ENCODE data around the gene POGLUT3.

Gene POGLUT3

GRCh38 chr11:108497317-108498045 lies 703 bp downstream of the POGLUT3 start (continued):
- 0 out of 2 replicates have a peak, but pooled peaks have one; percentile 8 for TF ChIP-seq ZBTB11 (tag by site-specific recombination; conservative IDR thresholded peaks at IDR 0.05; ENCODE audit: low read depth)
- TF ChIP-seq ZNF701 (tag by site-specific recombination; IDR thresholded peaks at IDR 0.05) = no peak
- peak; percentile 55; the same call in 1 of the 2 replicates for TF ChIP-seq ZFP37 (tag by site-specific recombination; IDR thresholded peaks at IDR 0.05)
- TF ChIP-seq ZNF776 (tag by site-specific recombination; IDR thresholded peaks at IDR 0.05; ENCODE audit: borderline replicate concordance) = no peak
- peak; percentile 80 for TF ChIP-seq KLF17 (tag by site-specific recombination; IDR thresholded peaks at IDR 0.05)
- TF ChIP-seq ZNF26 (tag by site-specific recombination; IDR thresholded peaks at IDR 0.05) = no peak
- no peak for TF ChIP-seq ZNF10 (tag by site-specific recombination; IDR thresholded peaks at IDR 0.05)
- TF ChIP-seq ZNF777 (tag by site-specific recombination; IDR thresholded peaks at IDR 0.05; ENCODE audit: borderline replicate concordance) = no peak
- TF ChIP-seq ZFP3 (tag by site-specific recombination; IDR thresholded peaks at IDR 0.05; ENCODE audit: low read depth) = no peak
- no peak for TF ChIP-seq HOXA7 (CRISPR knock-in tag; IDR thresholded peaks at IDR 0.05; ENCODE audit: borderline replicate concordance)
- TF ChIP-seq ZBTB17 (tag by site-specific recombination; IDR thresholded peaks at IDR 0.05) = peak; percentile 96
- peak; percentile 90; the same call in 1 of the 2 replicates for TF ChIP-seq TRIM28 (IDR thresholded peaks at IDR 0.05; ENCODE audit: borderline replicate concordance, low read length)
- peak; percentile 93 for TF ChIP-seq INSM2 (tag by site-specific recombination; IDR thresholded peaks at IDR 0.05)
- TF ChIP-seq SETDB1 (IDR thresholded peaks at IDR 0.05; ENCODE audit: insufficient read length, low read length) = no peak
- no peak for TF ChIP-seq ZNF792 (tag by site-specific recombination; IDR thresholded peaks at IDR 0.05)
- peak; percentile 68 for TF ChIP-seq ZFHX2 (tag by site-specific recombination; conservative IDR thresholded peaks at IDR 0.05)
- no peak for TF ChIP-seq ZNF184 (tag by site-specific recombination; IDR thresholded peaks at IDR 0.05)
- peak; percentile 86 for TF ChIP-seq PRDM1 (tag by site-specific recombination; IDR thresholded peaks at IDR 0.05)
- TF ChIP-seq ZNF362 (tag by site-specific recombination; IDR thresholded peaks at IDR 0.05) = peak; percentile 59; the same call in 1 of the 2 replicates

Data from HEK293 (cell line).